GM13976 (cell line): ENCODE data around the gene POC1B.

Experiments used
- DNase-seq: peaks from one replicate; pipeline ENCODE4 v3.0.0; 2012; ENCODE audit warnings: low spot score
- CTCF ChIP-seq: IDR thresholded peaks from 2 replicates; pipeline ENCODE4 v1.5.1; 2012; ENCODE audit warnings: borderline replicate concordance, mild to moderate bottlenecking; ENCODE audit not compliant: insufficient read depth; ENCODE audit errors: extremely low read depth, missing control alignments, control extremely low read depth
- in situ Hi-C: fragments of 300-500 bp; cut with MboI; formaldehyde crosslinking; loops from one replicate; pipeline ENCODE4 v1.12.0; 2022; ENCODE audit warnings: low sequenced_read_pairs, mixed read lengths, inconsistent platforms; ENCODE audit not compliant: unreplicated experiment

POC1B gene

GRCh38 chr12:89567691-89568239, 41.9 kb upstream of the POC1B start:
- no peak for DNase-seq
- in situ Hi-C loops, result no loop called here
- TF ChIP-seq CTCF, result no peak

- in situ Hi-C loops, result no loop called here
- TF ChIP-seq CTCF, result no peak
- DNase-seq, result peak; percentile 26
Measured at GRCh38 chr12:89566615-89567014, 40.8 kb upstream of the POC1B start.

GRCh38 chr12:89565002-89565401, 39.2 kb upstream of the POC1B start:
- in situ Hi-C loops, result no loop called here
- no peak for TF ChIP-seq CTCF

GRCh38 chr12:89559753-89560152, 33.9 kb upstream of the POC1B start:
- in situ Hi-C loops, result no loop called here
- no peak for DNase-seq
- no peak for TF ChIP-seq CTCF

More at GRCh38 chr12:89565002-89565401, 39.2 kb upstream of the POC1B start:
- DNase-seq, result no peak

GRCh38 chr12:89556976-89557375, 31.1 kb upstream of the POC1B start:
- in situ Hi-C loops, result no loop called here
- DNase-seq, result no peak
- no peak for TF ChIP-seq CTCF

- in situ Hi-C loops, result no loop called here
- no peak for TF ChIP-seq CTCF
- DNase-seq, result no peak
Measured at GRCh38 chr12:89552376-89552775, 26.5 kb upstream of the POC1B start.
